GM21786 (cell line): ENCODE results near the gene FOXI2.

ENCODE experiments used
- ATAC-seq: cut with Tn5 transposase; IDR thresholded peaks from one replicate; pipeline ENCODE4 v1.9.1; 2021; ENCODE audit not compliant: unreplicated experiment

The FOXI2 gene

GRCh38 chr10:127736915-127737562, at the start of gene FOXI2:
Gene FOXI2 (plus strand): TSS chr10:127737185. CDS start chr10:127737274, 89 bp downstream.
- no peak for ATAC-seq

- no peak for ATAC-seq
These were observed 49.4 kb upstream of the FOXI2 start for GRCh38 chr10:127687548-127687947.

- no peak for ATAC-seq
These were observed 46.7 kb upstream of the FOXI2 start for GRCh38 chr10:127690176-127690835.

GRCh38 chr10:127694580-127695193, 42.3 kb upstream of the FOXI2 start:
- no peak for ATAC-seq

GRCh38 chr10:127695431-127695830, 41.6 kb upstream of the FOXI2 start:
- no peak for ATAC-seq

GRCh38 chr10:127698886-127699285, 38.1 kb upstream of the FOXI2 start:
- no peak for ATAC-seq

GRCh38 chr10:127699311-127699710, 37.7 kb upstream of the FOXI2 start:
- ATAC-seq = no peak

GRCh38 chr10:127702271-127702670, 34.7 kb upstream of the FOXI2 start:
- ATAC-seq = no peak

GRCh38 chr10:127715249-127715648, 21.7 kb upstream of the FOXI2 start:
- ATAC-seq = no peak

GRCh38 chr10:127715782-127716378, 21.1 kb upstream of the FOXI2 start:
- ATAC-seq = no peak

GRCh38 chr10:127720142-127720541, 16.8 kb upstream of the FOXI2 start:
- no peak for ATAC-seq

- ATAC-seq = no peak
These were observed 16.1 kb upstream of the FOXI2 start for GRCh38 chr10:127720903-127721302.

- ATAC-seq = no peak
These were observed 2.2 kb upstream of the FOXI2 start for GRCh38 chr10:127734753-127735152.

- ATAC-seq = no peak
These were observed 1.8 kb upstream of the FOXI2 start for GRCh38 chr10:127735156-127735555.

- no peak for ATAC-seq
These were observed 1.2 kb upstream of the FOXI2 start for GRCh38 chr10:127735723-127736221.

GRCh38 chr10:127736222-127736914, 617 bp upstream of the FOXI2 start:
- no peak for ATAC-seq

GRCh38 chr10:127737563-127738511, 852 bp downstream of the FOXI2 start:
- no peak for ATAC-seq

GRCh38 chr10:127738512-127739424, 1.8 kb downstream of the FOXI2 start:
- no peak for ATAC-seq

GRCh38 chr10:127739908-127740307, 2.9 kb downstream of the FOXI2 start:
- no peak for ATAC-seq
